SU-DHL-6 (cell line): ENCODE data around the gene H2BK1.

Experiments used
- H2AFZ ChIP-seq: fragments of 200-600 bp; sonication (generic); 2 replicates; pipeline ENCODE4 v1.6.1; 2014; ENCODE audit warnings: low read depth, mild to moderate bottlenecking, moderate library complexity, mixed read lengths, antibody characterized with exemption, low read length; ENCODE audit not compliant: severe bottlenecking
- H3F3A ChIP-seq: fragments of 200-600 bp; shearing (Covaris generic); 2 replicates; pipeline ENCODE4 v1.6.0; 2016; ENCODE audit warnings: antibody characterized with exemption, mild to moderate bottlenecking; ENCODE audit not compliant: insufficient read depth
- H3K27ac ChIP-seq: fragments of 200-600 bp; sonication (generic); 2 replicates; pipeline ENCODE4 v1.5.1; 2016; ENCODE audit warnings: low read depth, mild to moderate bottlenecking, low read length, moderate library complexity, mixed read lengths
- H3K27me3 ChIP-seq: fragments of 200-600 bp; sonication (generic), shearing (Covaris generic); 2 replicates; pipeline ENCODE4 v1.6.0; 2014; ENCODE audit warnings: mild to moderate bottlenecking, low read length
- H3K36me3 ChIP-seq: fragments of 200-600 bp; sonication (generic); 2 replicates; pipeline ENCODE4 v1.6.1; 2014; ENCODE audit warnings: mild to moderate bottlenecking, low read length, mixed read lengths
- H3K4me2 ChIP-seq: fragments of 300-600, 200-600 bp; shearing (Covaris generic), sonication (generic); 2 replicates; pipeline ENCODE4 v1.6.0; 2014; ENCODE audit warnings: low read length, low read depth, mild to moderate bottlenecking; ENCODE audit not compliant: poor library complexity, severe bottlenecking
- H3K4me3 ChIP-seq: fragments of 200-600 bp; sonication (generic); 2 replicates; pipeline ENCODE4 v1.5.1; 2014; ENCODE audit warnings: antibody characterized with exemption, low read length, mild to moderate bottlenecking, mixed read lengths; ENCODE audit not compliant: insufficient read depth, poor library complexity, severe bottlenecking
- H3K79me2 ChIP-seq: fragments of 200-600 bp; sonication (generic); 2 replicates; pipeline ENCODE4 v1.6.1; 2014; ENCODE audit warnings: mild to moderate bottlenecking, low read length, moderate library complexity; ENCODE audit not compliant: insufficient read depth
- H3K9ac ChIP-seq: fragments of 200-600 bp; sonication (generic); 2 replicates; pipeline ENCODE4 v1.7.0; 2014; ENCODE audit warnings: mild to moderate bottlenecking, low read length
- H3K9me2 ChIP-seq: fragments of 200-600 bp; sonication (generic); replicated peaks from 2 replicates; pipeline ENCODE4 v1.6.1; 2014; ENCODE audit warnings: low read length; ENCODE audit not compliant: insufficient read depth
- H3K9me3 ChIP-seq: fragments of 200-600 bp; sonication (generic); 2 replicates; pipeline ENCODE4 v1.6.1; 2014; ENCODE audit warnings: low read length, mixed read lengths; ENCODE audit not compliant: insufficient read depth
- H4K20me1 ChIP-seq: fragments of 200-600 bp; sonication (generic); 2 replicates; pipeline ENCODE4 v1.6.1; 2014; ENCODE audit warnings: low read depth, mild to moderate bottlenecking, antibody characterized with exemption, low read length, moderate library complexity, mixed read lengths
- CTCF ChIP-seq: fragments of 200-600 bp; sonication (generic); IDR thresholded peaks from one replicate; pipeline ENCODE4 v1.5.1; 2017; ENCODE audit warnings: antibody characterized with exemption, mild to moderate bottlenecking, low read length, moderate library complexity; ENCODE audit not compliant: insufficient read depth, poor library complexity, severe bottlenecking
- EZH2phosphoT487 ChIP-seq: fragments of 200-600 bp; sonication (generic), shearing (Covaris generic); conservative IDR thresholded peaks from 2 replicates; pipeline ENCODE4 v1.6.1; 2018; ENCODE audit warnings: mild to moderate bottlenecking, antibody characterized with exemption, low read length, moderate library complexity, mixed read lengths

The H2BK1 gene

GRCh38 chr7:151211155-151211772 is 976 bp upstream of the H2BK1 start:
- Histone ChIP-seq H2AFZ (no peak overlapping the region), H3K9ac (no peak overlapping the region), H3K79me2 (no peaks in the 10 kb centered on the region), H4K20me1 (no peaks in the 10 kb centered on the region), H3K9me3 (no peaks in the 10 kb centered on the region), H3K4me2 (no peak overlapping the region), H3K4me3 (no peak overlapping the region), H3K9me2 (no peaks in the 10 kb centered on the region), H3F3A (no peaks in the 10 kb centered on the region), H3K27me3 (no peaks in the 10 kb centered on the region), H3K36me3 (no peaks in the 10 kb centered on the region), H3K27ac (no peak overlapping the region)
- TF ChIP-seq EZH2phosphoT487 = no peak
- TF ChIP-seq CTCF = no peak

GRCh38 chr7:151209588-151209987 is 700 bp downstream of the H2BK1 start:
- no peaks in the 10 kb centered on the region for H3K9me2 ChIP-seq
- TF ChIP-seq CTCF = no peak
- TF ChIP-seq EZH2phosphoT487 = no peak
- no peak overlapping the region for H3K9ac ChIP-seq
- no peak overlapping the region for H2AFZ ChIP-seq
- no peak overlapping the region for H3K4me3 ChIP-seq
- H3K79me2 ChIP-seq = no peaks in the 10 kb centered on the region
- no peak overlapping the region for H3K4me2 ChIP-seq
- H3K27ac ChIP-seq = no peak overlapping the region
- H3F3A ChIP-seq = no peaks in the 10 kb centered on the region
- H4K20me1 ChIP-seq = no peaks in the 10 kb centered on the region
- no peaks in the 10 kb centered on the region for H3K9me3 ChIP-seq
- no peaks in the 10 kb centered on the region for H3K27me3 ChIP-seq
- no peaks in the 10 kb centered on the region for H3K36me3 ChIP-seq

GRCh38 chr7:151208253-151208862 is 1.9 kb downstream of the H2BK1 start:
- no peak for TF ChIP-seq CTCF
- TF ChIP-seq EZH2phosphoT487 = no peak
- Histone ChIP-seq H3K9ac (no peak overlapping the region), H3K79me2 (no peaks in the 10 kb centered on the region), H4K20me1 (no peaks in the 10 kb centered on the region), H3K9me2 (no peaks in the 10 kb centered on the region), H3K4me2 (no peak overlapping the region), H3K36me3 (no peaks in the 10 kb centered on the region), H3K27me3 (no peaks in the 10 kb centered on the region), H3K4me3 (no peak overlapping the region), H2AFZ (no peak overlapping the region), H3F3A (no peaks in the 10 kb centered on the region), H3K27ac (no peak overlapping the region), H3K9me3 (no peaks in the 10 kb centered on the region)
